ENCODE data around the gene MAPKBP1.

GRCh38 chr15:41858756-41859155 is 84.5 kb downstream of the MAPKBP1 start:
- TF ChIP-seq, protein P1, sequence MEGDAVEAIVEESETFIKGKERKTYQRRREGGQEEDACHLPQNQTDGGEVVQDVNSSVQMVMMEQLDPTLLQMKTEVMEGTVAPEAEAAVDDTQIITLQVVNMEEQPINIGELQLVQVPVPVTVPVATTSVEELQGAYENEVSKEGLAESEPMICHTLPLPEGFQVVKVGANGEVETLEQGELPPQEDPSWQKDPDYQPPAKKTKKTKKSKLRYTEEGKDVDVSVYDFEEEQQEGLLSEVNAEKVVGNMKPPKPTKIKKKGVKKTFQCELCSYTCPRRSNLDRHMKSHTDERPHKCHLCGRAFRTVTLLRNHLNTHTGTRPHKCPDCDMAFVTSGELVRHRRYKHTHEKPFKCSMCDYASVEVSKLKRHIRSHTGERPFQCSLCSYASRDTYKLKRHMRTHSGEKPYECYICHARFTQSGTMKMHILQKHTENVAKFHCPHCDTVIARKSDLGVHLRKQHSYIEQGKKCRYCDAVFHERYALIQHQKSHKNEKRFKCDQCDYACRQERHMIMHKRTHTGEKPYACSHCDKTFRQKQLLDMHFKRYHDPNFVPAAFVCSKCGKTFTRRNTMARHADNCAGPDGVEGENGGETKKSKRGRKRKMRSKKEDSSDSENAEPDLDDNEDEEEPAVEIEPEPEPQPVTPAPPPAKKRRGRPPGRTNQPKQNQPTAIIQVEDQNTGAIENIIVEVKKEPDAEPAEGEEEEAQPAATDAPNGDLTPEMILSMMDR (IDR thresholded peaks at IDR 0.05) = no peak
- TF ChIP-seq POLR2AphosphoS5 (IDR thresholded peaks at IDR 0.05) (no peak), POLR2A (IDR thresholded peaks at IDR 0.05) (no peak)
